HG02885 (cell line): Measurements from ENCODE around the gene KRTAP29-1.
"Not testable (repeated sequence)": the region's sequence is repeated elsewhere in the genome, so short reads cannot be mapped to it uniquely, and the experiment has no call there.

Experiments used
- ATAC-seq: cut with Tn5 transposase; IDR thresholded peaks from one replicate; pipeline ENCODE4 v1.9.1; 2021; ENCODE audit warnings: mild to moderate bottlenecking; ENCODE audit not compliant: unreplicated experiment, poor library complexity

The KRTAP29-1 gene

GRCh38 chr17:41301916-41302901 lies at the start of gene KRTAP29-1:
TSS of gene KRTAP29-1 (minus strand) at chr17:41302851. CDS start at chr17:41302851, 0 bp downstream.
- ATAC-seq: no peak

GRCh38 chr17:41351177-41351576 lies 48.5 kb upstream of the KRTAP29-1 start:
- ATAC-seq: no peak

GRCh38 chr17:41350381-41350878 lies 47.8 kb upstream of the KRTAP29-1 start, which contains the start of gene KRT33A:
TSS of gene KRT33A (minus strand) at chr17:41350828. CDS start at chr17:41350767, 61 bp downstream.
- not testable (repeated sequence) for ATAC-seq

- ATAC-seq: no peak
These were observed 45.5 kb upstream of the KRTAP29-1 start for GRCh38 chr17:41347869-41348760.

- not testable (repeated sequence) for ATAC-seq
These were observed 43.8 kb upstream of the KRTAP29-1 start for GRCh38 chr17:41346421-41346820.

GRCh38 chr17:41345992-41346391 lies 43.3 kb upstream of the KRTAP29-1 start:
- ATAC-seq: no peak

GRCh38 chr17:41343029-41343428 lies 40.4 kb upstream of the KRTAP29-1 start:
- no peak for ATAC-seq

GRCh38 chr17:41340934-41341861 lies 38.5 kb upstream of the KRTAP29-1 start:
- ATAC-seq: no peak

GRCh38 chr17:41340494-41340893 lies 37.8 kb upstream of the KRTAP29-1 start:
- no peak for ATAC-seq

- ATAC-seq: no peak
These were observed 37.0 kb upstream of the KRTAP29-1 start for GRCh38 chr17:41339571-41340172.

- no peak for ATAC-seq
These were observed 36.4 kb upstream of the KRTAP29-1 start for GRCh38 chr17:41338961-41339485.

- ATAC-seq: no peak
These were observed 33.1 kb upstream of the KRTAP29-1 start for GRCh38 chr17:41335747-41336146.

GRCh38 chr17:41334385-41335305 lies 32.0 kb upstream of the KRTAP29-1 start:
- ATAC-seq: no peak

- no peak for ATAC-seq
These were observed 31.2 kb upstream of the KRTAP29-1 start for GRCh38 chr17:41333836-41334235.

GRCh38 chr17:41333098-41333497 lies 30.4 kb upstream of the KRTAP29-1 start:
- ATAC-seq: no peak

- ATAC-seq: no peak
These were observed 29.6 kb upstream of the KRTAP29-1 start for GRCh38 chr17:41332239-41332638.

GRCh38 chr17:41331606-41332005 lies 29.0 kb upstream of the KRTAP29-1 start:
- ATAC-seq: no peak
